GM12892 (cell line): ENCODE measurements around the gene TCTA.

ENCODE experiments used
- POLR2A ChIP-seq: IDR thresholded peaks from 2 replicates; pipeline ENCODE4 v1.6.1; 2011; ENCODE audit warnings: low read depth, low read length, control low read depth
- POLR2AphosphoS5 ChIP-seq: IDR thresholded peaks from 2 replicates; pipeline ENCODE4 v1.6.1; 2011; ENCODE audit warnings: low read depth, low read length, control low read depth

DNA sequence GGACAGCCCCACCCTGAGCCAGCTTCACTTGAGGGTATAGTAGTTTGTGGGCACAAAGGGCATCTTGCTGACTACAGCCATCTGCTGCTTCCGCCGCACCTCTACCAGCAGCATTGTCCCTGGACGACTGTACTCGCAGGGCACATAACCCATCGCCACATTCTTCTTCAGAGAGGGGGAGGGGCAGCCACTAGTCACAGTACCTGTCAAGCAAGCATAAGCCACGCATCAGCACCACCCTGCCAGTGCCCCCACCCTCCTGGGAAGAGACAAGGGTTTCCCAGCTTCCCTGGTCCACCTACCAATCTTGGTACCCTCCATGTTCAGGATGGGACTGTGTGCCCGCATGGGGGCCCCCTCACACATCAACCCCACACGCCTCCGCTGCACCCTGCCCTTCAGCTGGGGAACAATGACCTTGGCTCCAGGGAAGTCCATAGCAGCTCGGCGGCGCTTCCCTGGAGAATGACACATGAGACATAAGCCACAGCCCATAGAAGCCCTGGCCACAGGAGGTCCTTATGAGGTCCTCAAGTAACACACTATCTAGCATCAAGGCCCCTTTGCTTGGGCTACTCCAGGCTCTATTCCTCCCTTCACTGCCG is 5.4 kb downstream of the TCTA start:
- TF ChIP-seq POLR2A, result no peak
- no peak for TF ChIP-seq POLR2AphosphoS5
